NCI-H82 treated with DMSO at 0.1 percent for 48 hours (cell line): ENCODE results near the gene CNTFR.

Experiments used
- DNase-seq: peaks from one replicate; lab custom pipeline; 2025; ENCODE audit not compliant: unreplicated experiment; lab: John Stamatoyannopoulos, UW

The CNTFR gene

GRCh38 chr9:34526026-34526425, 63.5 kb downstream of the CNTFR start:
- DNase-seq: peak; percentile 91

- no peak for DNase-seq
These were observed 65.2 kb downstream of the CNTFR start for GRCh38 chr9:34524349-34524748.

- peak; percentile 44 for DNase-seq
These were observed 66.3 kb downstream of the CNTFR start, which contains the start of gene ENHO for GRCh38 chr9:34522971-34523797. TSS of gene ENHO (minus strand) at chr9:34522990. CDS start at chr9:34521695, 1,295 bp downstream.

DNA sequence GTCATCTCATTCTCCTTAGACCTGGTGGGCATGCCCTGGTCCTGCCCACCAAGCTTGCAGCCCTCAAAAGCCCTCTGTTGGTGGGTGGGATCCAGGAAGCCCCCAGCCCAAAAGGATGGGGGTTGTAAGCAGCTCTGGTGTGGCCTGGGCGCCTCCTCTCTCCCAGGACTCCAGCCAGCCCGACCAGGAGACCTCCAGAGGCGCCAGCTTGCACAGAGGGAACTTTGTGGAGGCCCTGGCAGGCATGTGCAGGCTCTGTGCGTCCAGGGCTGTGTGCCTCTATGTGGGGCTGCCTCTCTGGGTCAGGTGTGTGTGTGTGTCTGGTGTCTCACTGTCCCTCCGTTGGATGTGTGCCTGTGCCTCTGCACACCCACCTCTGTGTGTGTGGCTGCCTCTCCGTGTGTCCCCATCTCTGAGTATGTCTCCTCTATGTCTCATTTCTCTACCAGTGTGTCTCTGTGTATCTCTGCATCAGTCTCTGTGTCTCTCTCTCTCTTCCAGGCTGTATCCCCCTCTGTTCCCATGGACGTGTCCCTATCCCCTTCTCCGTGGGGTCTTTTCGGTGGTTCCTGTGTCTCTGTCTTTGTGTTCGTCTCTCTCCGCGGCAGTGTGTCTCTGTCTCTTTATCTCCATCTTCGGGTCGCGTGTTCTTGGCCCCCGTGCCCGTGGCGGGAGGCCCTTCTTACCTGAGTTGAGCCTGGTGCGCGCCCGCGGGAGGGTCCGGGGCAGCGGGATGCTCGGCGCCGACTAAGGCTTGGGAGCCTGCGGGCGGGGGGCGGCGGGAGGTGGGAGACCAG, 67.2 kb downstream of the CNTFR start:
- DNase-seq: no peak

GRCh38 chr9:34521406-34522045, 68.0 kb downstream of the CNTFR start:
- DNase-seq: no peak

- DNase-seq: no peak
These were observed 68.8 kb downstream of the CNTFR start for GRCh38 chr9:34520505-34521385.

GRCh38 chr9:34520096-34520495, 69.4 kb downstream of the CNTFR start:
- no peak for DNase-seq

DNA sequence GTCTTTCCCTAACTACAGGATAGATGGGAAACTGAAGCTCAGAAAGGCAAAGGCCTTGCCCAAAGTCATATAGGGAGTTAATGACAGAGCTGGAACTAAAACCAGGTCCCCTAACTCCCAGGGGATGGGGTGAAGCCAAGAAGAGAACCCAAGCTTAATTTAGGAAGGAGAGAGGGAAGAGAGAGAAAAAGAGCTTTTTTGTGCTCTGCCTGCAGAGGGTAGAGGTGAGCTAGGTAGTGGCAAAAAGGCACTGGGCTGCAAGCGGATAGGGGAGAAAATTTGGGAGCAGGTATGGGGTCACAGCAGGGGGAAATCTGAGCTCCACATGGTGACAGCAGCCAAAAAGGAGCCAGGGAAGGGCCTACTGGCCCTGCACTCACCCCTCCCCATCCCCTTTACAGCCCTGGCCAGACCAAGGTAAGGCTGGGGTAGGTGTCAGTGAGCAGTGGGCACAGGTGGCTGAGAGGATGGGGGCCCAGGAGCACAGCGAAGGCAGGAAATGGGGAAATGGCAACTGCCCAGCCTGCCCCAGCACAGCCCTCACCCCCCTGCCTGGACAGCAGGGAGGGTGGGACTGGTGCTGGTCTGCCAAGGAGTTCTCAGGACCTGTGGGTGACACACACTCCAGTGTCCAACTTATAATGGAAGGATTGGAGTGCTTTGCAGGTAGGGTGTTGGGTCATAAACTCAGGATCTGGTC, 70.1 kb downstream of the CNTFR start:
- no peak for DNase-seq

GRCh38 chr9:34518896-34519295, 70.6 kb downstream of the CNTFR start:
- DNase-seq: no peak

DNA sequence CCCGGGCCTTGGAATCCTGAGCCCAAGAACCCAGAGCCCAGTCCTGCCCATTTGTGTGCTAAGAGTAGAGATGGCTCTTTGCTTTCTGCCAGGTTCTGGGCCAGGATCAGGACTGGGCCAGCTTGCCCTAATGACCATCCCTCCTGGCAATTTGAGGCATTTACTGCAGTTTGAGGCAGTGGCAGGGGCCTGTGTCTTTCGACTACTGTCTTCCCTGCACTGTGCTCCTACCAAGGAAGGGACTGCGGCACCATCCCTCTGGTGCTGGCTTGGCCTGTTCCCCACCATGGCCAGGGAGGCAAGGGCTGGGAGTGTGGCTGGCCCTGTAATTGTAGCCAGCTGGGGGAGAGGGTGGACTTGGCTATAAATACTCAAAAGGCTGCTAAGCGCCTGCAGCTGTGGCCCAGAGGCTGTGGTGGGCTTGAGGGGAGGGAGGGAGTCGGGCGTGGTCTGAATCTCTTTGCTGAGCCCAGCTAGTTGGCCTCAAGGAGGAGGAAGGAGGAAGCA, 71.4 kb downstream of the CNTFR start:
- DNase-seq: no peak

GRCh38 chr9:34517185-34517584, 72.3 kb downstream of the CNTFR start:
- DNase-seq: no peak

DNA sequence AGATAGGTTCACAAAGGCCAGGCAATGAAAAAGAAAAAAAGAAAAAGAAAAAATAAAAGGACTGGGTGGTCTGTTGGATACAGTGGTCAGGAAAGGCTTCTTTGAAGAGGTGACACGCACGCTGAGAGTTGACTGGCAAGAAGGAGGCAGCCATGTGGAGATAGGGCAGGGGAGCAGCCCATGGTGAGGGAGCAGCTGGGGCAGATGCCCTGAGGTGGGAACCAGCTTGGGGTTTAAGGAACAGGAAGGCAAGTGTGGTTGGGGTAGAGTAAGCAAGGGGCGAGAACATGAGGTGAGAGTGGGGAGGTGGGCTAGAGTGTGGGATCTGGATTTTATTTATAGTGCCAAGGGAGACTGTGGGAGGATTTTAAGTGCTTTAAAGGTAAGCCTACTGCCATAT, 73.6 kb downstream of the CNTFR start:
- no peak for DNase-seq

- DNase-seq: no peak
These were observed 74.7 kb downstream of the CNTFR start for GRCh38 chr9:34514816-34515215.

DNA sequence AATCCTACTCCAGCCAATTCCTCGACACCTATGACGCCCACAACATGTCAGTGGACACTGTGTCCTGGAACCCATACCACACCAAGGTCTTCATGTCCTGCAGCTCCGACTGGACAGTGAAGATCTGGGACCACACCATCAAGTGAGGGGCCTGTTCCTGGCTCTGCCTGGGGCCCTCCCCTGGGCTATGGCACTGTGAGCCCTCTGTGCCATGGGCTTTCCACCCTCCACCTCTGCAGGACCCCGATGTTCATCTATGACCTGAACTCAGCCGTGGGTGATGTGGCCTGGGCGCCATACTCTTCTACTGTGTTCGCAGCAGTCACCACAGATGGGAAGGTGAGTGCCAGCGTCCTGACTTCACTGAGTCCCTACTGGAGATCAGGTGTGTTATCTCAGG, 75.1 kb downstream of the CNTFR start:
- no peak for DNase-seq

DNA sequence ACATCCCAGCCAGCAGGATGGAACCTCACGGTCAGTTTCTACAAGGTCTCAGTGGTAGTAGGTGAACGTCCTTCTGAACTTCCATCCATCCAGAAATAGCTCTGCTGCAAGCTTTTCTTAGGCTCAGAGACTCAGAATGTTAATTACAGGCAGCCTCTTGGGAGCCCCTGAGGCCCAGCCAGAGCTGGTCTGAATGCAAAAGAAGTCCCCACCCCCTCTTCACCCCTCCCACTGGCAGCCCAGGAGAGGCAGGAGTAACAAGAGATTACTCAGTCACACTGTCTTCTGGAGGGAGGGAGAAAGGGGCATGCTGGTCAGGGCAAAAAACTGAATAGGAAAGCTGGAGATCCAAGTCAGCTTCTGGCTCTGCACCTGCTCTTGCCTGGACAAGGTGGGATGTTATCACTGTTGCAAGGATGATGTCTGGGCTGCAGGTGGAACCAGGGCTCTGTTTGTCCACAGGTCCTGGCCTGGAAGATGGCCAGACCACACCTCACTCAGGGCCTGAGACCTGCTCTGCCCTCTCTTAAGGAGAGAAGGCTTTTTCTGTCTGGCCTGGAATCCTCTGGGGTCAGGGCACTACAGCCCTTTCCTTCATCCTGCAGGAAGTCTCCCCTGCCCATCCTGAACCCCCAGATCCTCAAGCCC, 75.8 kb downstream of the CNTFR start:
- DNase-seq: no peak

DNA sequence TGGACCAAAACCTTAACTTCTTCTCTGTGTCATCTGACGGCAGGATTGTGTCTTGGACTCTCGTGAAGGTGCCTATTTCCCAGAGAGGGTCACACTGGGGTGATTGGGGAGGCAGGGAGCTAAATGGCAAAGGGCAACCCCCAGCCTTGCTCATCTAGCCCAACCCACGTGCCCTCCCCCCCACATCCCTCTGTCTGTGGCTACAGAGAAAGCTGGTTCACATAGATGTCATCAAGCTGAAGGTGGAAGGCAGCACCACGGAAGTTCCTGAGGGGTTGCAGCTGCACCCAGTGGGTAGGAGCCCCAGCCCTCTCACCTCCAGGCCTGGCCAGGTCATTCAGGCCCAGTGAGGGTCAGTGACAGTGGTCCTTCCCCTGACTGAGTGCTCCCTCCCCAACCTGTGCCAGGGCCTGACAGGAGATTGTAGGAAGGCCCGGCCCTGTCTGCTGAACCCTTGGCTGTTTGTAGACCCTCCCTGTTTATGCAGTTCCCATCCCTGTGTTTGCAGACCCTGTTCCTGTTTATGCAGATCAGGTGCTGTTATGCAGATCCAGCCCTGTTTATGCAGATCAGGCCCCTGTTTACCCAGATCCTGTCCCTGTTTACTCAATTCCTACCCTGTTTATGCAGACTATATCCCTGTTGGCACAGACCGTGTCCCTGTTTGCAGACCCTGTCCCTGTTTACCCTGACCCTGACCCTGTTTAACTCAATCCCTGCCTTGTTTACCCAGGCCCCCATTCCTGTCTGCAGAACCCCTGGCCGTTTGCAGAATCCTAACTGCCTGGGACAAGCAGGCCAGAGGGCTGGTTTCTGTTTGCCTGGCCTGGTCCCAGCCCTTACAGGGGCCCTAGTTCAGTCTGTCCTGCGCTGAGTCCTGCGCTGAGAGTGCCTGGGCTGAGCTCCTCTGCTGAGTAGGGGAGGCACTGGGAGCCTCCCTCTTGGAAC, 77.1 kb downstream of the CNTFR start:
- no peak for DNase-seq

DNA sequence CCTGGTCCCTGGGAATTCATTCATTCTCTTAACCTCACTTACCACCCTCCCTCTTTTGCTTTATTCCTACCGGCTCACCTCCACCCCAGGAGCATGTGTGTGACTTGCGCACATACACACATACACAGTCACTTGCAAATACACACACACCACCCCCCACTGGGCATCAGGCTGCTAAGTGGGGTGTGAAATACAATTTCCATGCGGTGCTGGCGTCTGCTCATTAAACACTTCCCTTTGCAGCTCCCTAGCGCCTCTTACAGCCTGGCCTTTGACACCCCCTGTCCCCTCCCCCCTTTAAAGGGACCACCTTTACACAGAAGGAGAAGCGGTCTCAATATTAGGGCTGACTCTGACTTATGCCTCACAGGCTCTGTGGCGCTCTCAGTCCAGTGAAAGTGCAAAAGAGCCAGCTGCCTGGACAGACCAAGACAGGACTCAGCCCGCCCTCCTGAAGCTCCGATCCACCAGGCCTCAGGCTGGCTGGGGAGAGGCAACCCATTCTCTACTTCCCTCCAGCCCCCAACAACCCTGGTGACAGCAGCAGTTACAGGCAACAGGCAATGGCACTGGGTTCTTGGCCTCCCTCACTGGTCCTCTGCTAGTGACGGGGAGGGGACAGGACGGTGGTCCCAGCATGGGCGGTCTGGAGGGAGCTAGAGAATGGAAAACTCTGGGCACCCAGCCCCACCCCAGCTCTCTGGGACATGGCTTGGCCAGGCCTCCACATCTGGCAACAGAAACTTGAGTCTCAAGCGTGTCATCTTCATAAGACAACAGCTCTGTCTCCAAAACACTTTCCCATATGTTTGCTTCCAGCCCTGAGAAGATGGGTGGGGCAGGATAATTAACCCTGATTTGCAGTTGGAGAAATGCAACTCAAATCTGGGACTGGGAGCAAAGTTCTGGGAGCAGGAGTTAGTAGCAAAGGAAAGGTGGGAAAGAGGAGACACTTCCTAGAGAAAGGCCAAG, 78.7 kb downstream of the CNTFR start:
- DNase-seq: no peak
